Liver (tissue), 9 donors: ENCODE measurements around the gene C11orf58. TPM values are rescaled to one million over a fixed set of nuclear protein-coding genes. Genes with fewer than 3 reads are reported as not detected.

ENCODE experiments used
- DNase-seq: peaks from one replicate; pipeline ENCODE4 v3.0.0-alpha.2; 2017; ENCODE audit warnings: low spot score
- H3K27ac ChIP-seq, 2 donors: one replicate each; pipeline ENCODE4 v1.7.0; 2013; ENCODE audit warnings: inconsistent platforms in 2 of 2, low read length in 2 of 2, control low read depth in 1 of 2, low read depth in 1 of 2, mild to moderate bottlenecking in 1 of 2
- H3K27me3 ChIP-seq, 4 donors: one replicate each; pipeline versions ENCODE4 v1.6.1 to v1.7.0; 2013; ENCODE audit warnings: low read length in 3 of 4, inconsistent platforms in 1 of 4, mild to moderate bottlenecking in 1 of 4, moderate library complexity in 1 of 4; ENCODE audit not compliant: control insufficient read depth in 4 of 4, insufficient read depth in 4 of 4
- H3K36me3 ChIP-seq, 4 donors: one replicate each; pipeline versions ENCODE4 v1.6.1 to v1.7.0; 2013; ENCODE audit warnings: low read length in 3 of 4, mild to moderate bottlenecking in 3 of 4, low read depth in 1 of 4, moderate library complexity in 1 of 4; ENCODE audit not compliant: control insufficient read depth in 4 of 4, insufficient read depth in 3 of 4
- H3K4me1 ChIP-seq, 4 donors: one replicate each; pipeline versions ENCODE4 v1.6.1 to v1.7.0; 2013; ENCODE audit warnings: low read length in 3 of 4, mild to moderate bottlenecking in 3 of 4, moderate library complexity in 1 of 4; ENCODE audit not compliant: control insufficient read depth in 4 of 4, insufficient read depth in 4 of 4
- H3K4me3 ChIP-seq, 3 donors: one replicate each; pipeline versions ENCODE4 v1.6.1 to v1.7.0; 2013; ENCODE audit warnings: low read length in 3 of 3, control low read depth in 1 of 3, low read depth in 1 of 3, mild to moderate bottlenecking in 1 of 3
- H3K9ac ChIP-seq, 2 donors: one replicate each; pipeline ENCODE4 v1.7.0; 2013; ENCODE audit warnings: low read length in 2 of 2, mild to moderate bottlenecking in 2 of 2, moderate library complexity in 2 of 2, control low read depth in 1 of 2, low read depth in 1 of 2
- H3K9me3 ChIP-seq, 4 donors: one replicate each; pipeline versions ENCODE4 v1.6.1 to v1.7.0; 2013; ENCODE audit warnings: low read length in 3 of 4; ENCODE audit not compliant: control insufficient read depth in 4 of 4
- ATF3 ChIP-seq: IDR thresholded peaks from 2 replicates; pipeline ENCODE4 v1.6.1; 2016; ENCODE audit warnings: antibody characterized with exemption
- CTCF ChIP-seq: fragments of 150-350 bp; IDR thresholded peaks from 2 replicates; pipeline ENCODE4 v1.5.1; 2017; ENCODE audit warnings: improper control_type of control experiment, low read depth, low read length; ENCODE audit not compliant: missing input control
- EGR1 ChIP-seq, 2 donors: IDR thresholded peaks; 2 replicates each; pipeline ENCODE4 v1.6.1; 2016 to 2018; ENCODE audit warnings: antibody characterized with exemption in 2 of 2, low read depth in 2 of 2
- FOXA1 ChIP-seq: IDR thresholded peaks from 2 replicates; pipeline ENCODE4 v1.6.1; 2016; ENCODE audit warnings: antibody characterized with exemption
- FOXA2 ChIP-seq: IDR thresholded peaks from 2 replicates; pipeline ENCODE4 v1.6.1; 2016; ENCODE audit warnings: antibody characterized with exemption
- GABPA ChIP-seq, 2 donors: IDR thresholded peaks in 1 of 2; conservative IDR thresholded peaks in 1 of 2; 2 replicates each; pipeline ENCODE4 v1.6.1; 2016; ENCODE audit warnings: antibody characterized with exemption in 2 of 2, mild to moderate bottlenecking in 1 of 2, moderate library complexity in 1 of 2
- HNF4A ChIP-seq, 2 donors: conservative IDR thresholded peaks; 2 replicates each; pipeline ENCODE4 v1.6.1; 2016; ENCODE audit warnings: antibody characterized with exemption in 2 of 2, mild to moderate bottlenecking in 2 of 2
- HNF4G ChIP-seq: IDR thresholded peaks from 2 replicates; pipeline ENCODE4 v1.6.1; 2016; ENCODE audit warnings: antibody characterized with exemption
- JUND ChIP-seq, 2 donors: IDR thresholded peaks; 2 replicates each; pipeline ENCODE4 v1.6.1; 2016; ENCODE audit warnings: antibody characterized with exemption in 2 of 2
- MAX ChIP-seq: IDR thresholded peaks from 2 replicates; pipeline ENCODE4 v1.6.1; 2016; ENCODE audit warnings: antibody characterized with exemption
- NR2F2 ChIP-seq: IDR thresholded peaks from 2 replicates; pipeline ENCODE4 v1.6.1; 2016; ENCODE audit warnings: antibody characterized with exemption
- RAD21 ChIP-seq, 2 donors: IDR thresholded peaks; 2 replicates each; pipeline ENCODE4 v1.6.1; 2016; ENCODE audit warnings: antibody characterized with exemption in 2 of 2, mild to moderate bottlenecking in 2 of 2
- REST ChIP-seq: IDR thresholded peaks from 2 replicates; pipeline ENCODE4 v1.6.1; 2016; ENCODE audit warnings: antibody characterized with exemption, mild to moderate bottlenecking
- RXRA ChIP-seq, 2 donors: IDR thresholded peaks; 2 replicates each; pipeline ENCODE4 v1.6.1; 2017 to 2018; ENCODE audit warnings: antibody characterized with exemption in 2 of 2, mild to moderate bottlenecking in 1 of 2
- SP1 ChIP-seq: IDR thresholded peaks from 2 replicates; pipeline ENCODE4 v1.6.1; 2018; ENCODE audit warnings: antibody characterized with exemption, mild to moderate bottlenecking
- TAF1 ChIP-seq: conservative IDR thresholded peaks from 2 replicates; pipeline ENCODE4 v1.6.1; 2016; ENCODE audit warnings: antibody characterized with exemption, mild to moderate bottlenecking
- YY1 ChIP-seq: IDR thresholded peaks from 2 replicates; pipeline ENCODE4 v1.6.1; 2016; ENCODE audit warnings: antibody characterized with exemption, mild to moderate bottlenecking
- ZBTB33 ChIP-seq: IDR thresholded peaks from 2 replicates; pipeline ENCODE4 v1.6.1; 2016; ENCODE audit warnings: antibody characterized with exemption
- polyA plus RNA-seq, 2 donors: library from polyadenylated mRNA; stranded (reverse) in 1 of 2; unstranded in 1 of 2; fragments of 200-250 nt in 1 of 2; fragments of >200 nt in 1 of 2; fragmentation: Nextera tagmentation in 1 of 2; extraction: Ambion mirVana in 1 of 2; gene quantifications; one replicate each; pipeline versions ENCODE4 v1.2.1 to v1.2.3, GENCODE V29; 2013 to 2015
- total RNA-seq, 2 donors: library from RNA; depleted of rRNA; stranded (reverse); fragments of >200 nt; gene quantifications; one replicate each; pipeline ENCODE4 v1.2.3, GENCODE V29; 2014
- donor health status: healthy.
- donor health status: healthy.
- donor health status: healthy.
- donor health status: healthy.
- donor health status: healthy.

C11orf58 gene
- total and polyA plus RNA-seq, 4 donors = 54.6 to 106 (median 101) TPM

- Histone ChIP-seq H3K27ac (no peak overlapping the region), H3K9ac (no peak overlapping the region), H3K27me3 (no peaks in the 10 kb centered on the region), H3K4me1 (peaks cover 10 to 14% (median 12%) of the 10 kb centered on the region in 4 donors), H3K4me3 (no peak overlapping the region), H3K9me3 (no peaks in the 10 kb centered on the region), H3K36me3 (peaks cover 0 to 9% (median 3%) of the 10 kb centered on the region in 4 donors)
- TF ChIP-seq RXRA (IDR thresholded peaks at IDR 0.05) (no peak), FOXA1 (no peak), YY1 (no peak)
- DNase-seq = no peak
These were observed 61.4 kb downstream of the C11orf58 start for GRCh38 chr11:16799890-16800289.

- no peaks in the 10 kb centered on the region for H3K9me3 ChIP-seq
- H3K9ac ChIP-seq = no peak overlapping the region
- H3K36me3 ChIP-seq = peaks cover 0 to 9% (median 3%) of the 10 kb centered on the region in 4 donors
- no peak overlapping the region for H3K4me3 ChIP-seq
- no peak for TF ChIP-seq REST
- no peak for TF ChIP-seq EGR1 (IDR thresholded peaks at IDR 0.05; ENCODE audit: low read depth in 2 of 2)
- TF ChIP-seq YY1 = no peak
- no peak for TF ChIP-seq RAD21 (IDR thresholded peaks at IDR 0.05)
- TF ChIP-seq SP1 = no peak
- TF ChIP-seq RXRA (IDR thresholded peaks at IDR 0.05) = no peak
- no peak for TF ChIP-seq FOXA2
- TF ChIP-seq ZBTB33 = no peak
- no peak for TF ChIP-seq HNF4A (conservative IDR thresholded peaks at IDR 0.05)
- TF ChIP-seq NR2F2 = no peak
- no peak for TF ChIP-seq JUND (IDR thresholded peaks at IDR 0.05)
- TF ChIP-seq TAF1 = no peak
- TF ChIP-seq FOXA1 = no peak
- TF ChIP-seq GABPA (IDR thresholded peaks at IDR 0.05 in 1 of 2, conservative IDR thresholded peaks at IDR 0.05 in 1 of 2) = no peak
- TF ChIP-seq CTCF = no peak
- no peak for TF ChIP-seq ATF3
- TF ChIP-seq MAX = no peak
- no peak for TF ChIP-seq HNF4G
- H3K27me3 ChIP-seq = no peaks in the 10 kb centered on the region
- peaks cover 12 to 19% (median 15%) of the 10 kb centered on the region in 4 donors for H3K4me1 ChIP-seq
- no peak for DNase-seq
- no peak overlapping the region for H3K27ac ChIP-seq
These were observed 61.9 kb downstream of the C11orf58 start for GRCh38 chr11:16800382-16800781.
